Activated T-cell treated with anti-CD3 and anti-CD28 coated beads for 4 hours (primary cell): Measurements from ENCODE around the gene LRRC8A.
"Not testable (repeated sequence)": the region's sequence is repeated elsewhere in the genome, so short reads cannot be mapped to it uniquely, and the experiment has no call there.

ENCODE experiments used
- DNase-seq: peaks from one replicate; pipeline ENCODE4 v3.0.0-alpha.2; 2020

LRRC8A gene

DNA sequence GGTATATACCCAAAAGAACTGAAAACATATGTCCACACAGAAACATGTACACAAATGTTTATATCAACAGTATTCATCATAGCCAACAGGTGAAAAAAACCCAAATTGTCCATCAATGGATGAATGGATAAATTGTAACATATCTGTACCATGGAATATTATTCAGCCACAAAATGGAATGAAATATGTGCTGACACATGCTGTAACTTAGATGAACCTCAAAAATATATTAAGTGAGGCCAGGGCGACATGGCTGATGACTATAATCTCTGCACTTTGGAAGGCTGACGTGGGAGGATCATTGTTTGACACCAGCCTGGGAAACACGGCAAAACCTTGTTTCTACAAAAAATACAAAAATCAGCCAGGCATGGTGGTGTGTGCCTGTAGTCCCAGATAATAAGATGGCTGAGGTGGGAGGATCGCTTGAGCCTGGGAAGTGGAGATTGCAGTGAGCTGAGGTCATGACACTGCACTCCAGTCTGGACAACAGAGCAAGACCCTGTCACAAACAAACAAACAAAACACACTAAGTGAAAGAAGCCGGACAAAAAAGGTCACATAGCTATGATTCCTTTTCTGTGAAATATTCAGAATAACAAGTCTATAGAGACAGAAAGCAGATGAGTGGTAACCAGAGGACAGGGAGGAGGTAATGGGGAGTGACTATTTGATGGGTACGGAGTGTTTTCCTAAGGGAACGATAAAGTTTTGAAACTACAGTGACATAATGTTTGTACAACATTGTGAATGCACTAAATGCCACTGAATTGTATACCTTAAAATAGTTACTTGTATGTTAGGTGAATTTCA, 11.6 kb upstream of the LRRC8A start:
- DNase-seq = no peak

DNA sequence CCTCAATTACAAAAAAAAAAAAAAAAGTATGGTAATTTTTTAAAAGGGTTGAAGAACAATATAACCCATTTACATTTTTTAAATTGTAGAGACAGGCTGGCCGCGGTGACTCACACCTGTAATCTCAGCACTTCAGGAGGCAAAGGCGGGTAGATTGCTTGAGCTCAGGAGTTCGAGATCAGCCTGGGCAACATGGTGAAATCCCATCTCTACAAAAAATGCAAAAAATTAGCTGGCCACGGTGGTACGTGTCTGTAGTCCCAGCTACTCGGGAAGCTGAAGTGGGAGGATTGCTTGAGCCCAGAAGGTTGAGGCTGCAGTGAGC, 11.0 kb upstream of the LRRC8A start:
- not testable (repeated sequence) for DNase-seq

DNA sequence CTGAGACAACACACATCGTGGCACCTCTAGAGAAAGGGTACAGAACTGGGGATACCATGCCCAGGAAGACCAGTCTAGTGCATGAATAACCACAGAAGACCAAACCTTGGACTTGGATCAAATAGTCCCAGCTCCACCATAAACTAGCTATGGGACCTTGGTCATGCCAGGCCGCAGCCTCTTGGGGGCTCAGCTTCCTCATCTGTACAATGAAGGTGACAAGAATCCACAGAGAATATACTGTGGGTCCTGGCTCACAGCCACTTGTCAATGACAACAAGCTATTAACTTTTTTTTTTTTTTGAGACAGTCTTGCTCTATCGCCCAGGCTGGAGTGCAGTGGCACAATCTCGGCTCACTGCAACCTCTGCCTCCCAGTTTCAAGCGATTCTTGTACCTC, 4.1 kb upstream of the LRRC8A start:
- no peak for DNase-seq

DNA sequence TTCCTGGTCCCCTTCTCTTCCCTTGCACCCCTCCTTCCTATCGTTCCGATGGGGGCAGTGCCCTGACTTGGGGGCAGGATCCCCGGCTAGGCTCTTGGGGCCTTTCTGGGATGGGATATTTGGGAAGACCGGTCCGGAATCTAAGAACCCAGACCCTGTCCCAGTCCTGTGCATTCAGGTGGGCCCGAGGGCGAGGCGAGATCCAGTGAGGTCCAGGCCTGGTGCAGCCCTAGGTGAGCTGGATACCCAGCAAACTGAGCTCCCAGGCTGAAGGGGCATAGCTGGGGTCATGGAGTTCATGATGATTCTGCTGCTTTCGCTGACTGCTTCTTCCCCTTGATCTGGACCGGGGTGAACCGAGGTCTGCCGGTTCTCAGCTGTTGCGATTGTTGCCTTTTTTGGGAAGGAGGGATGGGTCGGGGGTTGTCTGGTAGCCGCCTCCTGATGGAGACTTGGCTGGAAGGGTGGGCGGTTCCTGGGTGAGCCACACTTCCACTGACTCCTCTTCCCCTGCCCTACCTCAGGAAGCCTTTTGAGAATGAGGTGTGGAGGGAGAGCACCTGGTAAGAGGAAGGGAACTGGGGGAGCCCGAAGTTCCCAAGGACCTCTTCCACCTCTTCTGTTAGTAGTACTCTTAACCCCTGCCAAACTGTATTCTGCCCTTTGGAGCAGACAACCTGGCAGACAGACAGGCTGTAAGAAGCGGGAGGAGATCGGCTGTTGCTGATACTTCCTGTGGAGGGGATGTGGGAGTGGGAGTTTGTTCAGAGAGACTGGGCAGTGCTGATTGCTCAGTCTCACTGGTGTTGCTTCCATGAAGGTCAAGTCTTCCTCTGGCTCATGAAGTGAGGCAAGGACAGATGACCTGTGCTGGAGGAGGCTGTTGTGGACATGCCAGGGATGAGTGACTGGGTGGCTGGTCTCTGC, 1.0 kb downstream of the LRRC8A start:
- DNase-seq = no peak

DNA sequence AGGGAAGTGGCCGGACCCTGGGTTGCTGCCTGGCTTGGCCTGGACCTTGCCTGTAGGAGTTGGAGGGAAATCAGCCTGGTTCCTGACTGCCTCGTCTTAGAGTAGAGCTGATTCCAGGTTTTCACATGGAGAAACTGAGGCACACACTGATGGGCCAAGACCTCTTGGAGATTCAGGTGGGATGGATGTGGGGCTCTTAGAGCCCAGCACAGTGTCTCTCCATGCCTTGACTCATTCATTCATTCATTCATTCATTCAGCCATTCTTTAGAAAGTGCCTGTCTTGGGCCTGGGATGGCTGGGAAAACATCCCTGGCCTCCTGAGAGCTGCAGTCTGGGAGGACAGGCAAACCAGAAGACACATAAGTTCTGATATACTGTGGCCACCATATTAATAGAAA, 2.2 kb downstream of the LRRC8A start:
- no peak for DNase-seq

DNA sequence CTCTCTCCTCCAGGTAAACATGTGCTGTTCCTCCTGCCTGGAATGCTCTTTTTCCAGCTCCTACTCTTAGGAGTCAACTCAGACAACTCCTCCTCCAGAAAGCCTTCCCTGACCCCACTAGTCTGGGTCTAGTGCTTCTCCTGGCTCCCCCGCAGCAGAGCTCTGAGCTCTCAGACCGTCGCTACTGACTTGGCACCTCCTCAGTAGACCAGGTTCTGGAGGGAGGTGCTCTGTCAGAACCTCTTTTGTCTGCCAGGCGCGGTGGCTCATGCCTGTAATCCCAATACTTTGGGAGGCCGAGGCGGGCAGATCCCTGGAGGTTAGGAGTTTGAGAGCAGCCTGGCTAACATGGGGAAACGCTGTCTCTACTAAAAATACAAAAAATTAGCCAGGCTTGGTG, 3.4 kb downstream of the LRRC8A start:
- no peak for DNase-seq

DNA sequence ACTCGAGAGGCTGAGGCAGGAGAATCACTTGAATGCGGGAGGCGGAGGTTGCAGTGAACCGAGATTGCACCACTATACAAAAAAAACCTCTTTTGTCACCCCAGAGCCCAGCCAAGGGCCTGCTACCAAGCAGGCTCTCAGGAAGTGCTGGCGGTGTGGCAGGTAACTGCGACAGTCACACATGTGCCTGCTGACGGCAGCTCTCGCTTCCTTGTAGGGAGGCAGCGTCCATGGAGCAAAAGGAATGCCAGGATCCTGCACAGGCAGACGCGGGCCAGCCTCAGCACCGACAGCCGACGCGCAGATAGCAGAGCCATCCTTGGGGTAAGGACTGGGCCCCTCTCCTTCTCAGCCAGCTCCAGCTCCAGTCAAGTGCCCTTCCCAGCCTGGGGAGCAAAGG, 3.9 kb downstream of the LRRC8A start:
- DNase-seq = no peak

DNA sequence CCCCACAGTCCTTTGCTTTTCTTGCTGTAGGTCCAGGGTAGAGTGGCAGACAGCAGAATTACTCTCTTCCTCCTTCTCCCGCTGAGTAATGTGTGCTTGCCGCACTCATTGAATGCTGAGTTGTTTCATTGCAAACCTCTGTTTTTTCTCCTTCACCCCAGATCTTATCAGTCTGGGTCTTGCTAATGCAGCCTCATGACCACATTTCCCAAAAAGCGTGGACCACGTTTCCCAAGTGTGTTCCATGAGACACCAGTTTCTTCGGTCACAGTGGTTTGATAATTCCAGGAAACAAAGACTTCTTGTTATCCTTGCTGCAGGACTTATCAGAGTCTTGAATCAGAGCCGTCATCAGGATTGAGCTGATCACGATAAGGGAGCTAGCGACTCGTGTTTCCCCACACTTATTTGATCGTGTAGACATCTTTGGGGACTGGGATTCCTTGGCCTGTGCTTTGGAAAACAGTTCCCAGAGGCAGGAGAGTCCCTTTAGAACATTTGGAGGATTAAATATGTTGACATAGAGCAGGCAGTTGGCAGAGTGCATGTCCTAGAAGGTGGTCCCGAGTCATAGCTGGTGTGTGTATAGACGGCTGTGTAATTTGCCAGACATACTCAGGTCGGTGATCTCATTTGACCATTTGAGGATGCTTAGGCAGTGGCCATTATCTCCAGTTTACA, 4.4 kb downstream of the LRRC8A start:
- DNase-seq = no peak

DNA sequence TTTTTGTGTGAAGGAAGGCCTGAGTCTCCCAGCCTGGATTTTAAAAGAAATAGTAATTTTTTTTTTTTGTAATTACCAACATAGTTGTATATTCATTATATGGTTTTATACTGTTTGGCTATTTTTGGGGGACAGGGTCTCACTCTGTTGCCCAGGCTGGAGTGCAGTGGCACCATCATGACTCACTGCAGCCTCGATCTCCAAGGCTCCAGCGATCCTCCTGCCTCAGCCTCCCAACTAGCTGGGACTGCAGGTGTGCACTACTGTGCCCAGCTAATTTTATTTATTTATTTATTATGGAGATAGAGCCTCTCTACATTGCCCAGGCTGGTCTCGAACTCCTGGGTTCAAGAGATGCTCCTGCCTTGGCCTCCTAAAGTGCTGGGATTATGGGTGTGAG, 5.1 kb downstream of the LRRC8A start:
- no peak for DNase-seq

DNA sequence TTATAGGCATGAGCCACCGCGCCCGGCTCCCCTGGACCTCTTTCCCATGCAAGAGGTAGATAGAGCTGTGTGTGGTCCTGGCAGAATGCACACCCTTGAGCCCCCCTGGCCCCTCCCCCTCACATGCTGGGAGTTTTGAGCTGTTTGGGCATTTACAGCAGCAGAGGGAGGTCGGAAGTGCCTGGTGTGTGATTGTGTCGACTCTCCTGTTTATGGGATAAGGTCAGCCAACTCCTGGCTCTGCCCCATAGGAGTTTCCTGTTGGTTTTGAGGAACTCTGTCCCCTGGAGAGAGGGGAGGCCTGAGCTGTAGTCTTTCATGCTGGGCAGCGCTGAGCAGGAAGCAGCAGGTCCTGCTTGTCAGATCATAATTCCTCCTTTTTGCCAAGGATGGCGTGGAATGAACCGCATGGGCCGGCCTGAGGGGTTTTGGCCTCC, 6.0 kb downstream of the LRRC8A start:
- DNase-seq = no peak

DNA sequence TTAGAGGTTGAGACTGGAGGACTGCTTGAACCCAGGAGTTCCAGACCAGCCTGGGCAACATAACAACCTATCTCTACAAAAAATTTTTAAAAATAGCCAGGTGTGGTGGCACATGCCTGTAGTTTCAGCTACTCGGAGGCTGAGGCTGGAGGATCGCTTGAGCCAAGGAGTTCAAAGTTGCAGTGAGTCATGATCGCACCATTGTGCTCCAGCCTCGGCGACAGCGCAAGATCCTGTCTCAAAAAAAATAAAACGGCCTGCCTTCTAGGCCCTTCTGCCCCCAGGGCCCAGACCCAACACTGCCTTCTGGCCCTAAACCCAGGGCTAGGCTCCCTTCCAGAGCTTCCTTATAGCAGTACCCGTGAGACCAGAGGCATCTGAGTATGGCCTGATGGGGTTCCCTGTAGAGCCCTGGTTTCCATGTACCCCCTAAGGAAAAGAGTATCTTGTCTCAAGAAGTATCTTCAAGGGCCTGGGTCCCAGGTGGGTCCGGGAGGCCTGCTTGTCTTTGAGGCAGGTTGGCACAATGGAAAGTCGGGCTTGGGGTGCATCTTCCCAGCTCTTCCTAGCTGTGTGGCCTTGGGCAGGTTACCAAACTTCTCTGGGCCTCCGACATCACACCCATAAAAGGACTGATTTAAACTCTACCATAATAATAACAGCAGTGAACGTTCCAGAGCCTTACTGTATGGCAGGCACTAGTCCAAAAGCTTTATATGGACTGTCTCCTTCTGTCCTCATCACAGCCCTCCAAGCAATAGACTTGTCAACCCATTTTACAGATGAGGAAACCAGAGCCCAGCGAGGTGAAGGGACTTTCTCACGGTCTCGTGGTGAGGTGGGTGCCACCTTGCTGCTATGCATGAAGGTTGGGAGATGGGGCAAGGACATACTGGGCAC, 9.6 kb downstream of the LRRC8A start:
- DNase-seq = no peak

DNA sequence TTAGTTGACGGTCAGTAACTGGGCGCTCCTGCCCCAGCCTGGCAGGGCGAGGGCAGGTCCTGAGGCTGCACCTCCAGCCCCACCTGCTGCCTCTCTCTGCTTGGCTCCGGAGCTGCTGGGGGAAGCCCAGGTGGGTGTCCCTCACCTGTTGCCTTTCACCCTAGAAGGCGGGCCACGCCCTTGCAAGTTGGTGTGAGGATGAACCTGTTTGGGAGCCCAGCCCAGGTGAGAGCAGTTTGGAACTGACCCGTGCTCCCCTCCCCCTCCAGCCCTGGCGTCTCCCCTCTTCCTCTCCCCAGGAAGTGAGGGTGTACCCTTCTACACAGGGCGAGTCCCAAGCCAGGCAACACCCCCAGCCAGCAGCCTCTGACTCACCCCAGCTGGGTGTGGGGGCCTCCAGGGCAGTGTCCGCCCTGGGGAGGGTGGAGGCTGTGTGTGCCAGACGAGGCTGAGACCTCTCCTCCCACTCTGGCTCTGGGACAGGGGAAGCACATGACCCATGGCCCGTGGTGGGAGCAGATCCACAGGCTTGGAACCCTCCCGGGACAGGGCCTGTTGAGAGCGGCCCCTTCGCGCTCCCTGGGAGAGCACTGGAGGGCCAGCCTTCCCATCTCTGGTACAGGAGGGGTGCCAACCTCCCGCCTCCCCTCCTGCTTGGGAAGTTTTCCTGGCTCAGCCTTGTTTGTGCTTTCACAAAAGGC, 10.4 kb downstream of the LRRC8A start:
- DNase-seq = no peak

DNA sequence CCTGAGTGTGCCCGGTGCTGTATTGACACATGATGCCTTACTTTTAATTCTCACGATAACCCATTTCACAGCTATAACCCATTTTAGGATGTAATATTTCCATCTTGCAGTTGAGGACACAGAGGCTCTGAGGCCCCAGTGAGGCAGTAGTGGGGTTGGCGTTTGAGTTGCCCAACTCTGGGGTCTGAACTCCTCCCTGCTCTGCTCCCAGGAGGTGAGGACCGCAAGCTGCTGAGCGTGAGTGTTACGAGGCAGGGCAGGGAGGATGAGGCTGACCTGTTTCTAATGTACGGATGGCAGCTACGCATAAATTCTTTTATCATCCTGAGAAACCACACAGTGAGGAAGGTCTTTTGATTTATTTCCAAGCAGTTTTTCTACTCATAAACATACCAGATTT, 11.4 kb downstream of the LRRC8A start:
- no peak for DNase-seq

DNA sequence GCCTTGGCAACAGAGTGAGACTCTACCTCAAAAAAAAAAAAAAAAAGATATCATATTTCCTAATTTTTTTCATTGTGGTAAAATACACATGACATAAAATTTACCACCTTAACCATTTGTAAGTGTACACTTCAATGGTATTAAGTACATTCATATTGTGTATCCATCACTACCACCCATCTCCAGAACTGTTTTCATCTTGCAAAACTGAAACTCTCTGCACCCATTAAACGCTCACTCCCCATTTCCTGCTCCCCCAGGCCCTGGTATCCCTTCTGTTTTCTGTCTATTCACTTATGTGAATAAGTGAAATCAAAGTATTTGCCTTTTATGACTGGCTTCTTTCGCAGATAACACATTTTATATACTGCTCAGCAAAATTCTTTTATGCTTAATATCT, 12.8 kb downstream of the LRRC8A start:
- DNase-seq = no peak

DNA sequence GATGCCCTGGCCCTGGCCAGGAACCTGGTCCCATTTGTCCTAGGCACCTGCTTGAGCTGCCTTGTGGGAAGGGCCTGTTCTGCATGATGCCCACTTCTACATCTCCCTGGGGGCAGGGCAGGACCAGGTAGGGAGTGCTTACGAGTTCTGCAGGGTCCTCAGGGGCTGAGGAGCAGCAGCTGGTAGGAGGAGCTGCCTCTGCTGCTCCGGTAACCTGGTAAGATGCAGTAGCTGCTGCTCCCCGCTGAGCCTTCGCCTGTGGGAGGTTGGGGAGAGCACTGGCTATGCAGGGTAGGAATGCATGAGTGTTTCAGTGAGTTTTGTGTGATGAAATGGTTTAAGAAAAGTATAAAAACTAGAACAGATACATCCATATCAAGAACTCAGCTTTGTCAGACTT, 13.6 kb downstream of the LRRC8A start:
- DNase-seq = no peak

DNA sequence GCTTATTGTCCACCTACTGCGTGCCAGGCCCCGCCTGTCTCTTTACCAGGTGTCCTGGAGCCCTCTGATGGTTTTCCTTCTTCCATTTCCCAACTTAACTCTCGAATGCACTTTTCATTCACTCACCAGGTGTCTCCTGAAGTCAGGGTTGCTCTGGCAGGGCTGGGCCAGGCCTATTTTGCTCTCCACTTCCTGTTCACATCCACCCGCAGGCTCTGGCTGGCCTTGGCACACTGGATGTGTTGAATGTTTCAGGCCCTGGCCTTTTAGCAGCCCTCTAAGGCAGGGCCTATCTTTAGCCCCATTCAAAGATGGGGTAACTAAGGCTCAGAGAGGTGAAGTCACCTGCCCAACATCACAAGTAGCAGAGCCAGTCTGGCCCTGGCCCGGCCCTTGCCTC, 16.4 kb downstream of the LRRC8A start:
- no peak for DNase-seq

DNA sequence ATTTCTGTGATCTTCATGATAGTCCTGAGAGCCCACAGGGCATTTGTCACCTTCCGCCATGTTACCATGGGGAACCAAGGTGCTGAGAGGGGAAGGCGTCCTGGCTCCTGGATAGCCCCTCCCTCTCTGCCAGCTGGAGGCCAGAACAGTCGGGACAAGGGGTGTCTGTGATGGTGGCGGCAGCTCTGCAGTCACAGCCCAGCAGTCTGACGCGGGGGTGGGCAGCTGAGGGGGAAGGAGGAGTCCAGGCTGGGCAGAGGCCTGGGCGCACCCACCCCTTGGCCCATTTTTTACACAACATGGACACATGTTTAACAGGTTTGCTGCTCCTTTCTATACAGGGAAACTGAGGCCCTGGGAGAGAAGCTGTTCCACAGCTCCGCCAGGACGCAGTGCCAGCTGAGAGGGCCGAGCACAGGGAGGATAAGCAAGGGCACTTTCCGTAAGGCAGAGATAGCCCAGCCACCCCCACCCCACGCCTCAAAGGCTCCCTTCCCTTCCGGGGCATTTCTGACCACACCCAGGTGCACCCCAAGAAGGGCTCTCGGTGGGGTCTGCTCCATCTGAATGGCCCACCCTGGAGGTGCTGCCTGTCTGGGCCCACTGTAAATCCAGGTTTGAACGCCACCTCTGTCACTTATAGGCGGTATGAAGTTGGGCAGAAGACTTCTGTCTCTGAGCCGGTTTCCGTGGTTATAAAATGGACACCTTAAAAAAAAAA, 17.1 kb downstream of the LRRC8A start:
- no peak for DNase-seq

DNA sequence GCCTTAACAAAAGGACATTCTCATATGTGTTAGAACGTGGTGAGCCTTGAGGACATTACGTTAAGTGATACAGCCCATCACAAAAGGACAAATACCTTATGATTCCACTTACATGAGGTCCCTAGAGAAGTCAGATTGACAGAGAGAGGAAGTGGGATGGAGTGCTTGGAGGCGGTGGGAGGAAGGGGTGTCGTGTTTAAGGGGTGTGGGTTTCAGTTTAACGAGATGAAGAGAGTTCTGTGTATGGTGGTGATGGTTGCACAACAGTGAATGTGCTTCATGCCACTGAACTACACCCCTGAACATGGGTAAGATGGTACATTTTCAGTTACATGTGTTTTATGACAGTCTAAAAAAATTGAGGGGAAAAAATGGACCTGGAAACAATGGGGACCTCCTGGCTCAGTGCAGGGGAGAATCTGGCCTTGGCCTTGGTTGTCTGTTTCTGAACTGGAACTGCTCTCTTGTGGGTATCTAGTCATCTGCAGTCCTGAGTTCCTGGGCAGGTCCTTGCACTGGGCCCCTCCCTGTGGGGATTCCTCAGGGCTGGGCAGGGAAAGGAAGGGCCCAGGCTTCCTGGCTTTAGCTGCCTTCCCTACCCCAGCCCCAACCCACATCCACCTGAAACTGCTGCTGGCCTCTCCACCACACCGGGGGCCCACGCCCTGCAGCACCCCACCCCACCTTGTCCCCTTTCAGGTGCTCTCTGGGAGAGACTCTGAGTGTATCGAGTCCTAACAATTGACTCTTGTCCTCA, 17.8 kb downstream of the LRRC8A start:
- no peak for DNase-seq

DNA sequence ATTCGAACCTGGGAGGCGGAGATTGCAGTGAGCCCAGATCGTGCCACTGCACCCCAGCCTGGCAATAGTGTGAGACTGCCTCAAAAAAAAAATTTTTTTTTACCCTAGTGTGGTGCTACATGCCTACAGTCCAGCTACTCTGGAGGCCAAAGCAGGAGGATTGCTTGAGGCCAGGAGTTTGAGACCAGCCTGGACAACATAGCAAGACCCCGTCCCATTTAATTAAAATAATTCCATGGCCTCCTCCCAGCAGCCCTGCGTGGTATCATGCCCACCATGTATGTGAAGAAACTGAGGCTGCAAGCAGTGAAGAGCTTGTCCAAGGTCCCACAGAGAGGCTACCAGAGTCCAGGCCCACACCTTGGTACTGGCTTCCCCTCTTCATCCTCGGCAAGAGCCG, 19.4 kb downstream of the LRRC8A start:
- DNase-seq = no peak

DNA sequence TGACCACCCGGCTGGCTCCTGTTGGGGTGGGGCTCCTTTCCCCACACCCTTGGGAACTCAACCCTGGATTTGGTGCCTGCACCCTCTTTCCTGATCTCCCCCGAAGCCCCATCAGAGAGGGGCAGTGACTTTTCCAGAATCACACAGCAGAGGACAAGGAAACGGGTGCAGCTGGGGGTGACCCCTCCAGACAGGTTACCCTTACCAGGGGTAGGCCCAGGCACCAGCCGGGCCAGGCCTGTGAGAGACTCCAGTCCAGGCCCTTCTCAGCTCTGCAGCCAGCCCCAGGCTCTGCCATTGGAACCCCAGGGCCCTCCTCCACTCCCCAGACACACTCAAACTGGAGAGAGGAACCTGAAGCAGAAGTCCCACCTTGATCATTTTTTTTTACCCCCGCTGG, 19.9 kb downstream of the LRRC8A start:
- DNase-seq = no peak
